GOT3 (cell line): ENCODE data around the gene GNAZ.

Source experiments
- DNase-seq: peaks from one replicate; lab custom pipeline; 2025; ENCODE audit warnings: mixed read lengths; lab: John Stamatoyannopoulos, UW

GNAZ gene

DNA sequence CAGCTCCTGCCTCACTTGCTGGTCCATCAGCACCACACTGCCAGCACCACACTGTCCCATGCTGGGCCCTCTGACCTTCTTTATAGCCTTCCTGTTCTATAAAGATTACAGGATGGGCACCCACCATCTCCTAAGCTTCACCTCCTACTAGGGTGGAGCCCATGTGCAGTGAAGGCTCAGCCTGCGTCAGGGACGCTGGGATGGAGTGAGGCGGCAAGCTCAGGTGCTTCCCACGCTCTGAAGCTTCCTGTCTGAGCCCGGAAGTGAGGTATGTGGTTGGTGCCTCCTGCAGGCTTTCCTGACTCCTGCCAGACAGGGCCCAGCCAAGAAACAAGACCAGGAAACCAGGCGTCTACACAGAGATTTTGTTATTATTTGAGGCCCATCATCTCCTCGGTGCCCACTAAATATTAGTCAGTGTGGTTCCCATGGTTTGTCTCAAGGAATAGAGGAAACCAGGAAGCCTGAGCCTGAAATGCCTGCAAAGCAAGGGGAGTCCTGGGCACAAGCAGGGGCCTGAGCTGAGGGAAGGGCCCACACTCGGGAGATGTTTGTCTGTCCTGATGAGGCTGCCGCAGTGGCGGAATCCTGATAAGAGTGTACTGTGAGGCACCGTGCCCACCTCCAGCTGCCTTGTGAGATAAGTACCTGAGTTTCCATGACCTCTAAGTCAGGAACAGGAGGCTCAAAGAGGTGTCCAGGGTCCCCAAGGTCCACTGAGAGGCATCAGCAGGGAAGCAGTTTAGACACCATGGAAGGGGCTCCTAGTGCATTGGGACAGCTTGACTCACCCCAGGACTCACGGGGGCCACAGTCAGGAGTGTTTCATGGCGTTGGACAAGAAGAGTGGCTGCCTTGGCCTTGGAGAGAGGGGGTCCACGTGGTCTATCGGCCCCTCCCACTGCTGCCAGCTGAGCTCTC lies 49.4 kb downstream of the GNAZ start:
- DNase-seq, result no peak

DNA sequence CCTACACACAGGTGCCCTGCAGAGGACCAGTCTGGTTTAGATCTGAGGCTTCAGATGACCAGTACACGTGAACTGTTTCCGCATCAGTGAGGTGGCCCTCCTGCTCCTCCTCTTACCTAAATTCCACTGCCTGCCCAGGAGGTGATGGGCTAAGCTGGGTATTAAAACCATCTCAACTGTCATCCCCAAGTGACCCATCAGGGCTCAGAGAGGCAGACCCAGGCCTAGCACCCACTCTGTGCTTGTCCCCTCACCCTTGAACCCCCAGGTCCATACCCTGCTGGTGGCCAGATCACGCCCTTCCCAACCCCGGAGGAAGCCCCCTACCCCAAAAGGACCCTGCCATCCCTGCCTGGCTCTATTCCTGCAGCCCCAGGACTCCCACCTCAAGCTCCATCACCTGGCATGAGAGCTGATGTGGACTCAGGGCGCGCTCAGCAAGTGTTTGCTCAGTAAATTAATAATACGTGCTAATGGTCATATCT lies 50.1 kb downstream of the GNAZ start:
- no peak for DNase-seq

DNA sequence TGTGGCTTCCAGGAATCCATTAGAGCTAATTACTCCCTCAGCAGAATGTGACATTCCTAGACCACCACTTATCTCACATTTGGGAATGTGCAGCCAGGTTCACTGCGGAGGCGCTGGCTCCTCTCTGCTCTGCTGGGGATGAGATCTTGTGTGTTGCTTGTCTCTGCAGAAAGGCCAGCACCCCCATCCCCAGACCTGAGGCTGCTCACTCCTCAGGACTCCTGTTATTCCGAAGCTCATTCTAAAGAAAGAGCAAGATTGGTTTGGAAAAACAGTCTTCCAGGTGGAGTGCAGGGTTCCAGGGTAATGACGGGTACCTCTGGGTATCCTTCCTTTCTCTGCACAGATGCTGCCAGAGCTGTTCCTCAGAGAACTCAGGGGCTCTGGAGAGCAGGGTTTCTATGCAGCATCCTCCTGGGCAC lies 50.7 kb downstream of the GNAZ start:
- no peak for DNase-seq

DNA sequence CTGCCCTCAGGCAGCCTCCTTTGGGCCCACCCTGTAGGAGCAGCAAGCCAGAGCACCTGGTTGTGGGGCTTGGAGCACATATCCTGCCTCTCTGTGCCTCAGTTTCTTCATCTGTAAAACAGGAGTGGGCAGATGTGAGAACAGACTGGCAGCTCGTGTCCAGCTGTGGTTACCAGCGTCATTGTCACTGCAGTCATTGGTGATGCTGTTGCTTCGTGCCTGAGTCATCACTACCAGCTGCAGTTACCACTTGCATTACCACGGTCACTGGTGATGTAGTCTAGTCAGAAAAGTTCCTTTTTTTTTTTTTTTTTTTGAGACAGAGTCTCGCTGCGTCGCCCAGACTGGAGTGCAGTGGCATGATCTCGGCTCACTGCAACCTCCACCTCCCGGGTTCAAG lies 51.1 kb downstream of the GNAZ start:
- no peak for DNase-seq

DNA sequence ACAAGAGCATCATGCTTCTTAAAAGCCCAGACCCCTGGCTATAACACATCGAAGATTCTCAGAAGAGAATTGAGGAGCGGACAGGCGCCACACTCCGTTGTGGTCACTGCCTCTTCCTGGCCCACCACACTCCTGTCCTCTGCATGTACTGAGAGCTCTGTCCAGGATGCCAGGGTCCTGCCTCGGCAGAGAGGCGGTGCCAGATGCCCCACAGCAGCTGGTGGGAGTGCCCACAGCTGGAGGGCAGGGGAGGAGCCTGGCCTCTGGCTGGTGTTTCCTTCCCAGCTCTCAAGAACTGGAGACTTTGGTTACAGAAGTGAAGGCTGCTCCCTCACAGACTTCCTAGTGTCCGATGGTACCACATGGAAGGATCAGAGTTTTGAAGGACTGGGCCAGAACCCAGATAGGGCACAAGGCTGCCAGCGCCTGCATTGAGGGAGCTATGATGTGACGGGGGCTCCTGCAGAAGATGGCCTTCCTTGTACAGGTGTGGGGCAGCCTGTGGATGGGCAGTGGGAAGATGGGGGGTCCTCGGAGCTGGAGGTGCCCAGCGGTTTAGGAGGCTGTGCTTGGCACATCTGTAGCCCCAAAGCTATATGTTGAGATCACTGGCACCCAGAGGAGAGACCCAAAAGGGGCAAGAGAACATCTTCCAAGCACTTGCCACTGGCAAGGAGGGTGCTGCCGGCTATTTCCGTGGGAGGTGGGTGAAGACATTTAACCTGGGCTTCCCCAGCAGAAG lies 52.1 kb downstream of the GNAZ start:
- no peak for DNase-seq

DNA sequence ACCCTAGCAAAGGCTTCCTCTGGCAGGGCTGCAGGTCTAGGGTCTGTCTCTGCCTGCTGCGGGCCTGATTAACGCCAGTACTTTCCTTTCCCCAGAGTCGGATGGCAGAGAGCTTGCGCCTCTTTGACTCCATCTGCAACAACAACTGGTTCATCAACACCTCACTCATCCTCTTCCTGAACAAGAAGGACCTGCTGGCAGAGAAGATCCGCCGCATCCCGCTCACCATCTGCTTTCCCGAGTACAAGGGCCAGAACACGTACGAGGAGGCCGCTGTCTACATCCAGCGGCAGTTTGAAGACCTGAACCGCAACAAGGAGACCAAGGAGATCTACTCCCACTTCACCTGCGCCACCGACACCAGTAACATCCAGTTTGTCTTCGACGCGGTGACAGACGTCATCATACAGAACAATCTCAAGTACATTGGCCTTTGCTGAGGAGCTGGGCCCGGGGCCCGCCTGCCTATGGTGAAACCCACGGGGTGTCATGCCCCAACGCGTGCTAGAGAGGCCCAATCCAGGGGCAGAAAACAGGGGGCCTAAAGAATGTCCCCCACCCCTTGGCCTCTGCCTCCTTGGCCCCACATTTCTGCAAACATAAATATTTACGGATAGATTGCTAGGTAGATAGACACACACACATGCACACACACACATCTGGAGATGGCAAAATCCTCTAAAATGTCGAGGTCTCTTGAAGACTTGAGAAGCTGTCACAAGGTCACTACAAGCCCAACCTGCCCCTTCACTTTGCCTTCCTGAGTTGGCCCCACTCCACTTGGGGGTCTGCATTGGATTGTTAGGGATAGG lies 52.9 kb downstream of the GNAZ start:
- DNase-seq, result no peak

DNA sequence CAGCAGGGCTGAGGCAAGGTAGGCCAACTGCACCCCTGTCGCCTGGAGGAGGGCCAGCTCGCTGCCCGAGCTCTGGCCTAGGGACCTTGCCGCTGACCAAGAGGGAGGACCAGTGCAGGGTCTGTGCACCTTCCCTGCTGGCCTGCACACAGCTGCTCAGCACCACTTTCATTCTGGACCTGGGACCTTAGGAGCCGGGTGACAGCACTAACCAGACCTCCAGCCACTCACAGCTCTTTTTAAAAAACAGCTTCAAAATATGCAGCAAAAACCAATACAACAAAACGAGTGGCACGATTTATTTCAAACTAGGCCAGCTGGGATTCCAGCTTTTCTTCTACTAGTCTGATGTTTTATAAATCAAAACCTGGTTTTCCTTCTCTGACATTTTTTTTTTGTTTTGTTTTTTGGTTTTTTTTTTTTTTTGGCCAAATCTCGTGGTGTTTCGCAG lies 53.5 kb downstream of the GNAZ start:
- no peak for DNase-seq

DNA sequence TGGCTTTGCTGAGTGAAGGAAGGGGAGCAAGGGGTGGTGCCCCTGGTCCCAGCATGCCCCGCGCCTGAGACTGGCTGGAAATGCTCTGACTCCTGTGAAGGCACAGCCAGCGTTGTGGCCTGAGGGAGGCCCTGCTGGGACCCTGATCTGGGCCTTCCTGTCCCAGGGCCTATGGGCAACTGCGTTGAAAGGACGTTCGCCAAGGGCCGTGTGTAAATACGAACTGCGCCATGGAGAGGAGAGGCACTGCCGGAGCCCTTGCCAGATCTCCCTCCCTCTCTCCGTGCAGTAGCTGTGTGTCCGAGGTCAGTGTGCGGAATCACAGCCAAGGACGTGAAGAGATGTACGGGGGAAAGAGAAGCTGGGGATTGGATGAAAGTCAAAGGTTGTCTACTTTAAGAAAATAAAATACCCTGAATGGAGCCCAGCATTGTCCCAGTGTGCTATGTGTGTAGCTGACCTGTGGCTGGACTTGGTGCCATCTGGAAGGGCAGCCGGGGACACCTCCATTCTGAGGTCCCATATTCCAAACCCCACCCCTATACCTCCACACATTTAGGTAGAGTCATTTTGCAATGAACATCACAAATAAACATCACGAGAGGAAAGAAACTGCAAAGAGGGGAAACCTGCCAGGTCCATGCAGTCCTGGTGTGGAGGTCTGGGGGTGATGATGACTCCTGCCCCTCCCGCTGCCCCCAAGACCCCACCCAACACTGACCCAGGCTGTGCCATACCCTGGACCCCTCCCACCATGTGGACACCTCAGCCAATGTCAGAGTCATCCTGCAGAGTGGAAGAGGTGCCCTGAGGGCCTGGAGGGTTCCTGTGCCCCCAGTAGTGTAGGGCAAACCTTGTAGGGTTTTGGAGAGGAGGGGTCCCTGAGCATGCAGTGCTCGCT lies 54.5 kb downstream of the GNAZ start:
- no peak for DNase-seq

DNA sequence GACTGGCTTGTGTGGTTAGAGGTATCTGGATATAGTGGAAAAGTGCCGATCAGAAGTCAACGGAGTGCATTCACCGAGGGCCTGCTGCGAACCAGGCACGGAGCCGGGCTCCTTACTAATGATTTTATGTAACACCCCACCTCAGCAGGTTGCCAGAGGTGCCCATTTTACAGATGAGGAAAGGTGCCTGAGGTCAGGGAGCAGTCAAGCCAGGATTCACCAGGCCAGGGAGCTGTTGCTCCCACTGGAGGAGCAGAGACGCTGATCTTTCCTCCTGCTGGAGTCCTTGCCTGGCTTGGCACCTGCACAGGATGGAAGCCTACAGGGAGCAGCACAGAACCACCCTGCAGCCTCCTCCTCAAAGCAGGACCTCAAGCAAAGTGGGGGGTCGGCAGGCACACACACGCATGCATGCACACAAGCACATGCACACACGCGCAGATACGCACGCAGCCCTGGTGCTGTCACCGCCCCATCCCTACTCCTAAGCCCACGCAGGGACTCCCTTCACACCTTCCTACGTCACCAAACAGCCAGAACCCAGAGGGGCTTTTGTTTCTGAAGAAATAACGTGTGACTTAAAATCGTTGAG lies 55.3 kb downstream of the GNAZ start:
- no peak for DNase-seq

DNA sequence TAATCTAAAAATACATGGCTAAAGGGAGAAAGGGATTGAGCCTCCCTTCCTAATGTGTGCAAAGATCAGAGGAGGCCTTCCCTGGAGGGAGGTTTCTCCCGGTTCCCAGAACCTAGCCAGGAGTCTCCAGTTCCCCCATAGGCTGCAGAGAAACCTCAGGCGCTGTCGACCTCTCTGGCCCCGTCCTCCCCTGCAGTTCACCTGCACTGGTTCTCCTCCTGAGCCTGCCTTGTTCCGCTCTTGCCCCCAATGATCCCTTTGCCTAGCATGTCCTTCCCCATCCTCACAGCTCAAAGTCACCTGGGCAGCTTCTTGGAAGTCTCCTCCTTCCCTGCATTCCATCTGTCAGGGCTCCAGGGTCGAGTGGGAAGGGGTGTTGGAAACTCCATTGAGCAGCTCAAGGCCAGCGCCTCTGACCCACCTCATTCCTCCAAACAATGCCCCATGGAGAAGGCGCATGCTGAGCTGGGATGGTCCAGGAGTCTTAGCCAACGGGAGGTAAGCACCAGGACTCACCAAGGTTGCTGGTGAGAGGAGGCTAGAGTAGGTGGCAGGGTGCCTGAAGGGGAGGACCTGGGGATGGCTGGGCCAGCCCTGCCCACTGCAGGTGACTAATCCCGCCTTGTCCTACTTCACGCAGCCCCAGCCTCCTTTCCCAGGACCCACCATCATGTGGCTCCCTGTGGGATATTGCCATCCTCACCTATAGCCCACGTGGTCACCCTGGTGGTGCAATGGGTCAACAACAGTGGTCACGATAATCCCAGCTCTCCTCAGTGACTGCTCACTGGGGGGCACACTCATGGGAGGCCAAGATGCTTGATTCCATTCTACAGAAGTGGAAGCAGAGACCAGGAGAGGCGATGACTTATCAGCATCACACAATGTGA lies 56.1 kb downstream of the GNAZ start:
- DNase-seq, result no peak

DNA sequence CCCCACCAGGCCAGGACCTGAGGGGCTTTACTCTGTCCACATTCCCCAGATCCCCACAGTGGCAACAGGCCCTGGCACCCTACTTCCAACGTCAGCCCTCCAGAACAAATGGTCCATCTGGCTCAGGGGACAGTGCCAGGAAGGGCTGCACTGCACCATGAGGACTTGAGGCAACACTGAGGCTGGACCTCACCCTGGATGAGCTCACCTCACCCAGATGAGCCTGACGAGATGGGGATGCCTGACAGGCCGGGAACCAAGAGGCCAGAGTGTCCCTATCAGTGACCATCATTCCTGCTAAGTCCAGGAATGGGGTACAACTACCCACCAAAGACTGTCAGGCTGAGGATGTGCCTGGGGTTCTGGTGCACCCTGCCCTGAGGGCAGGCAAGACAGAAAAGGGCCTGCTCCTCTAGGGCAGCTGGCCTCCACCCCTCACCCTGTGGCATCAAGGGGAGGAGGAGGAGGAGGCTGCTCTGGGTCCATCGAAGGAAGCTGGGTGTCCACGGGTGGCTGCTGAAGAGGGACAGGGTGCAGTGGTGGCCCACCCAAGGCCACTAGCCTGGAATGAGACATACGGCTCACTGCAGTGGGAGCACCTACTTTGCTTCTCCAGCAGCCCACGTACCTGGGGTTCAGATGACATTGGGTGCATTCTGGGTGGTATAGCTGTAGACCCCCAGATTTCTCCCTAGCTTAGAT lies 56.9 kb downstream of the GNAZ start:
- no peak for DNase-seq

DNA sequence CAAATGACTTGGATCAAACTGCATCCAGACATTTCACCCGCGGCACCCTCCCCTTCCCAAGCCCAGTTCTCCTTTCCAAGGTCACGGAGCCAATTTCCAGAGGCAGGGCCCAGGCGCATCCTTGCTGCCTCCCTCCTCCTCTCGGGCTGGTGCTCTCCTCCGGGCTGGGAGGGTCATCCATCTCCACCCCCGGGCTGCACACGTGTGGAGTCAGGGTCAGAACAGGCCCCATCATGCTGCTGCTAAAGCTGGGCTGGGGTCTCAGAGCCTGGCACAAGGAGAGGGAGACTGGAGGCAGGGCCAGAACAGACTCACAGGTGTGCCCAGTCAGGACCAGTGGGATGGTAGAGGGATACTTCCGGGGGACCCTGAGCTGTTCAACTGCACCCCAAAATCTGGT lies 57.5 kb downstream of the GNAZ start:
- no peak for DNase-seq

DNA sequence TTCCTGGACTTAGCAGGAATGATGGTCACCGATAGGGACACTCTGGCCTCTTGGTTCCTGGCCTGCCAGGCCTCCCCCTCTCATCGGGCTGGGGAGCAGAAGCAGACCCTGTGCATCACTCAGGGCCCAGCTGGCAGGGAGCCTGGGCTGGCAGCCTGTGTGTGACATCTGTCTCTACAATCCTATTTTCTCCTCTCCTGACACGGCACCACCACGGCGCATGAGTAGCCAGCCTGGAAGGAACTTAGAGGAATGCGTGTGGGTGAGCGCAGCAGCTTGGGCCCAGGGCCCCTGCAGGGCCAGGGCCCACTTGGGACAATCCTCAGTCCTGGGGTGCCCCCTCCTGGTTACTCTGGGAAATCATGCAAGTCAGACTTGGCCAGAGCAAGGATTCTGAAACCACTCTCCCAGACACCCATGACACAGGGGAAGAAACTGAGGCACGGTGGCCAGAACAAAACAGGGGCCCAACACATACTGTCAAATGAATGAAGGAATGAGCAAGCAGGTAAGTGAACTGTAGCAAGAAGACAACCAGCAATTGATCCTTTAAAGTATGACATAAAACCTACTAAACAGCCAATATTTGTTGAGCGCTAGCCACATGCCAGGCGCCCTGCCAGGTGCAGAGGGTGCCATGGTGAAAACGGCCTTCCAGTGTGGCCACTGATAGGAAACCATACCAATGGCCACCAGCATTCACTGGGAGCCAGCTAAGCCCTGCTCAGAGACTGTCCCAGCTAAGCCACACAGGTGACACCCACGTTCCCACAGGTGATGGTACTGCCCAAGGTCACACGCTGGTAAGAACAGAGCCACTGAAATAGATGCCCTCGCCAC lies 58.2 kb downstream of the GNAZ start:
- DNase-seq, result no peak

DNA sequence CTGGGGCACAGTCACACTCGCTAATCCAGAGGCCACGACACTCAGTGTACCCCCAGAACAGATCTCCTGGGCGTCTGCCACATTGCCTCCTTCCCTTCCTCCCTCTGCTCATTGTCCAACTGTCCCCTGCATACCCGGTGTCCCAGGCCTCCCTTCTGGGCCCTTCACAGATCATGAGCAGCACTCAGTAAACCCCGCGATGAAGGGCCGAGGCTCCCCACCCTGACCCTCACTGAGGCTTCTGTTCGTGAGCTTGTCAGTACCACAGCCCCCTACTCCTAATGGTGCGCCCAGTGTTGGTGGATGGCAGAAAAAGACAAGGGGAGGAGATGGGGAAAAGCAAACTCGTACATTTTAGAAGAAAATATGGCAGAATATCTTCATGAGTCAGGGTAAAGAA lies 58.8 kb downstream of the GNAZ start:
- DNase-seq, result no peak

DNA sequence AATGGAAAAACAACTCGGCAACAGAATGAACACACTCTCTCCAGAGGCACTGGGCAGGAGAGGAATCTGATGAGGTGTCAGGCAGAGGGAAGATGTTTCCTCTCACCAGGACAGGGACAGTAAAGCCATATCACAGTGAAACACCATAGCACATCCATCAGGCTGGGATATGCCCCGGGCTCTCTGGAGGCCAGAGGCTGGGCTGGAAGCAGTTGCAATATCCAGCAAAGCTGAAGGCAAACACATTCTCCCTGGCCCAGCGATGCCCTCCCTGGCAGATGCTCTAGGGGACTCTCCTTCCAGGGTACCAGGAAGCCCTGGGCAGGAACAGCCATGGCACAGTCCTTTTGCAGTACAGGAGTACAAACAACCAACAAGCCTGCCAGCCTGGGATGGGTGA lies 60.4 kb downstream of the GNAZ start:
- DNase-seq, result no peak

DNA sequence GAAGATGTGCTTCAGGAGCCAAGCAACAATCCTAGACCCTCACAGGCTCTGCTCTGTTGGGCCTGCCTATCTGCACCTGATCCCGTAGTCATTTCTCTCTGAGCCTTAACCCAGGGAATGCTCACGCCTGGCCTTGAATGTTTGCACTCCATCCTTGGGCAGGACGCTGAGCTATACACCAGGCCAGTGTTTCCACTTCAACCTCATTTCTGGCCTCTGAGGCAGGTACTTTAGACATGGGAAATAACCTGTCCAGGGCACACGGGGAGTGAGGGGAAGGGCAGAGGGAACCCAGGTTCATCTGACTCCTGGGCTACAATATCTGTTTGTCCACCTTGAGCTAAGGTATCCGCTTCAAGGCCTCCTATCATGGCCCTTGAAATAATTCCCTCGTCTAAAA lies 61.6 kb downstream of the GNAZ start:
- DNase-seq, result no peak

DNA sequence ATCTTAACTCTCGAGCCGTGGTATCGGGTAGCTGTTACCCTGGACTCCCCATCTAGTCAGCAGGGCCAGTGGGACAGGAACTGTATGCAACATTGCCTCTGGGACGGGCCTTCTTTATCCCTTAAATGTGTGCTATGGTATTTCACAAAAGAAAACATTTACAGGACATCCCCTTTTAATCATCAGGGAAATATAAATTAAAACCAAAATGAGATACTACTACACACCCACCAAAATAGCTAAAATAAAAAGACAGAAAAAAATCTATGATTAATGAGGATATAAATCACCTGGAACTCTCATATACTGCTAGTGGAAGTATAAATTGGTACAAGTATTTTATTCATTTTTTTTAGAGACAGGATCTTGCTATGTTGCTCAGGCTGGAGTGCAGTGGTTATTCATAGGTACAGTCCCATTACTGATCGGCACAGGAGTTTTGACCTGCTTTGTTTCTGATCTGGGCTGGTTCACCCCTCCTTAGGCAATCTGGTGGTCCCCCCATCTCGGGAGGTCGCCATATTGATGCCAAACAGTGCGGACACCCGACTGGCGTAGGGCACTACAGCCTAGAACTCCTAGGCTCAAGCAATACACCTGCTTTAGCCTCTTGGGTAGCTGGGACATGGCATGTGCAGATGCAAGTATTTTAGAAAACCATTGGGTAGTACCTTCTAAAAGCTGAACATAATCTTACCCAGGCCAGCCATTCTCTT lies 62.2 kb downstream of the GNAZ start:
- no peak for DNase-seq

DNA sequence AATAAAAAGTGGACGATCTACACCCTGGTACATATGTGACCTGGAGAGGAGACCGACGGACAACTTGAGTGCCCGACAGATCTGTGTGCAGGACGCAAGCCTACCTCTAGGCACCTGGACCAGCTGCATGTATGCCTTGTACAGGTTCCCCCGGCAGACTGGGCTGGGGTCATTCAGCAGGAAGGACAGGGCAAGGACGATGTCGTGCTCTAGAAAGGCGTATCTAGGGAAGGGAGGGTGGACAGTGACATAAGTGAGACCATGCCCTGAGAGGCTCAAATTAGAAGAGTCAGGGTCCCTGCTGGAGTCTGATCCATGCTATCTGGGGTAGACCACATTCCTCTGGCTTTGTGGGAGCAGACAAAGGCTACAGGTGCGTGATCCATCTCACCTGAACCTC lies 63.6 kb downstream of the GNAZ start:
- DNase-seq, result no peak
